ENCODE data around the gene ABI3. TPM values are rescaled to one million over a fixed set of nuclear protein-coding genes. Genes with fewer than 3 reads are reported as not detected.

Gene ABI3
- total and polyA plus RNA-seq, 9 of the 15 experiments (the other 6 are each of a cell fraction or from before 2014, with no cell fraction given), result not detected

- in situ Hi-C loops (cut with MboI), result no loop called here
- 0 out of 4 replicates have a peak overlapping the region, but pooled peaks of 1 of the 2 experiments have one; percentile 37 for H3K9ac ChIP-seq (ENCODE audit: insufficient read depth in 1 of 2, low read depth in 2 of 2, low read length in 2 of 2)
- H3K4me2 ChIP-seq (ENCODE audit: insufficient read depth, low read length), result peak overlapping the region; percentile 95
- ATAC-seq (no peak), FAIRE-seq (no peak), DNase-seq (ENCODE audit: extremely low read depth in 1 of 4, low spot score in 3 of 4) (no peak)
- H3K79me2 ChIP-seq (ENCODE audit: control insufficient read depth, insufficient read depth, low read length), result no peaks in the 10 kb centered on the region
- H3K9me1 ChIP-seq (ENCODE audit: control insufficient read depth, insufficient read depth, low read length), result no peaks in the 10 kb centered on the region
- intact Hi-C loops (cut with micrococcal nuclease), result no loop called here
- H3K36me3 ChIP-seq (ENCODE audit: control insufficient read depth, insufficient read depth, low read length), result no peaks in the 10 kb centered on the region
- H2AFZ ChIP-seq (ENCODE audit: low read depth, low read length), result peak overlapping the region; percentile 95
- ChIA-PET POLR2A (interaction anchor here (0.6 to 0.9 kb wide), 3 partner anchors 13 to 494 kb away, joined by 3 to 4 read pairs (median 3); no protein-coding TSS in a partner anchor), CTCF (ENCODE audit: low intra/inter-chr PET ratio) (no interaction called here)
- H3K9me3 ChIP-seq (replicated peaks; ENCODE audit: control insufficient read depth, insufficient read depth, low read depth, low read length), result no peaks in the 10 kb centered on the region; the same call in 1 of the 2 replicates
- no peak overlapping the region for H3K27ac ChIP-seq (ENCODE audit: extremely low read depth, low read depth, low read length)
- H3K4me3 ChIP-seq, result peak overlapping the region; percentile 65; the same call in 1 of the 2 replicates
- WGBS (ENCODE audit: insufficient coverage, low coverage, missing lambda C conversion rate), result 31% methylated on average over 7 of the region's 7 CpGs
- peaks cover 0 to 21% of the 10 kb centered on the region in 2 experiments; a peak in 2 of 5 replicates for H3K27me3 ChIP-seq (ENCODE audit: control insufficient read depth in 2 of 2, insufficient read depth in 2 of 2, low read length in 2 of 2)
- BruUV-seq (replicated peaks), result no TSS peak
- peaks cover 5 to 17% of the 10 kb centered on the region in 2 experiments; a peak in 4 of 5 replicates for H3K4me1 ChIP-seq (replicated peaks in 1 of 2; ENCODE audit: control insufficient read depth in 2 of 2, insufficient read depth in 2 of 2, low read length in 2 of 2)
- H4K20me1 ChIP-seq (replicated peaks; ENCODE audit: control insufficient read depth, insufficient read depth, low read length), result no peaks in the 10 kb centered on the region
- TF ChIP-seq HDAC3 (IDR thresholded peaks at IDR 0.05; ENCODE audit: borderline replicate concordance, partially characterized antibody) (no peak), ZNF407 (IDR thresholded peaks at IDR 0.05; ENCODE audit: low read depth) (no peak), PKNOX1 (IDR thresholded peaks at IDR 0.05) (no peak), EWSR1 (IDR thresholded peaks at IDR 0.05; ENCODE audit: borderline replicate concordance, low read depth, partially characterized antibody) (no peak), MAFF (IDR thresholded peaks at IDR 0.05; ENCODE audit: low read length) (no peak), BCOR (IDR thresholded peaks at IDR 0.05) (peak; percentile 62; the same call in 1 of the 2 replicates), ZNF121 (CRISPR knock-in tag; conservative IDR thresholded peaks at IDR 0.05) (peak; percentile 69; the same call in 1 of the 2 replicates), ZZZ3 (IDR thresholded peaks at IDR 0.05) (no peak), BRD4 (IDR thresholded peaks at IDR 0.05) (no peak), KDM1A (IDR thresholded peaks at IDR 0.05) (peak in 1 of 2 experiments; percentile 15; a peak in 1 of 4 replicates), CXXC5 (CRISPR knock-in tag; IDR thresholded peaks at IDR 0.05) (no peak), ATF6 (CRISPR knock-in tag; IDR thresholded peaks at IDR 0.05) (no peak)
Observed at GRCh38 chr17:49231563-49231894, 21.0 kb downstream of the ABI3 start.

Data from K562 (cell line).